ENCODE data around the gene SNCB.
"Not testable (repeated sequence)": the region's sequence is repeated elsewhere in the genome, so short reads cannot be mapped to it uniquely, and the experiment has no call there.

Gene SNCB

DNA sequence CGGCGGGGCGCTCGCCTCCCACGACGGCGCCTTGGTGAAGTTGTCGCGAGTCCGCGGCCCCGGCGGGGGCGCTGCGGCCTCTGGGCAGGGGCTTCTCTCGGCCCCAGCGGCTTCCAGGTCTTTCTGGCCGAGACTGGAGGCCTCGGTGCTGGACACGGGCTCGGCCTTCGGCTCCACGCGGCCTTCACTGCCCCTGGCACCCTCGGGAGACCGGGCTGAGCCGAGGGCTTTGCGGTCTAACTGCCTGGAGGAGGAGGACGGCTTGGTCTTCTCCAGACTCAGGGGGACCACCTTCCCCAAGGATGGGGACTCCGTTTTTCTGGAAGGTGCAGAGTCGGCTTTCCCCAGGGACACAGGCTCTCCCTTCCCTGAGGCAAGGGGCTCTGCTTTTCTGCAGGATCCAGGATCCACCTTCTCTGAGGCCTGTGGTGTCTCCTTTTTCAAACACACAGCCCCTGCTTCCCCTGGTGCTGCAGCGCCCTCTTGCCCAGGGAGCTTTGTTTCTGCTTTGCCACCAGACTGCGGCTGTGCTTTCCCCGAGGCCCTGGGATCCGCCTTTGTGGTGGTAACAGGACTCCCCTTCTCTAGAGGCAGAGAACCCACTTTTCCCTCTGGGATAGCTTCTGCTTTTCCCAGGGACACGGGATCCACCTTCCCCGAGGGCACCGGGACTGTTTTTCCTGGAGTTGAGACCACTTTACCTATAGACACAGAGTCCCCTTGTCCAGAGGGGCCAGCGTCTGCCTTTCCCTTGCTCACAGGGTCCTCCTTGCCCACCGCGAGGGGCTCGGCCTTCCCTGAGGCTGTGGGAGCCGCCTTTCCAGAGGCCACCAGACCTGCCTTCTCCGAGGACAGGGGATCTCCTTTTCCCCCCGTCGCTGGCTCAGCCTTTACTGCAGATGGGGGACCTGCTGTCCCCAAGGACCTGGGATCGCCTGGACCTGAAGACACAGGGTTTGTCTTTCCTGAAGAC is 32.6 kb downstream of the SNCB start:
- DNase-seq (ENCODE audit: low read depth), result no peak

- DNase-seq (ENCODE audit: low read depth), result peak; percentile 19
Measured at GRCh38 chr5:176596689-176597416, 33.5 kb downstream of the SNCB start.

DNA sequence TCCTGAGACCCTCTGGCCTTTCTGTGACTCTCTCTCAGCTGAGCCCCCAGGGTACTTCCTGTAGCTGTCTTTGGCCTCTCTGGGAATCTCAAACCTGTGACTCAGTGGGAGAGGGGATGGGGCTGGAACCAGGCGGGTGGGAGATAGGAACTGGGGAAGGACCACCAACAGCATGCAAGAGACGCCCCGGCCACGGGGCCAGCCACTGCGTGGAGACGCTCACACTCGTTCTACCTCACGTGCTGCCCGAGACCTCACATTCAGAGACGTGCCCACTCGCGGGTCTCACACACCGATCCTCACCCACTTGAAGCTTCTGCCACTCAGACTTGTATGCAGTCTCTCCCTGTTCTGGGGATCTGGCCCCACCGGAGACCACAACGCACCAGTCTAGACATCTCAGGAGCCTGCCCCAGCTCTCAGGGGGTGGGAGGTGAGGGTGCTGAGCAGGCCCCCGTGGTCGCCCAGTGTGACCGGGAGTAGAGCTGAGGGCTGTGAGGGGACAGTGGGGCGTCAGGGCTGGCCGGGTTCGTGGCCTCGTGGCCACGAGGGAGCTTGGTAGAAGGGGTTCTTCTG is 34.2 kb downstream of the SNCB start:
- DNase-seq (ENCODE audit: low read depth), result no peak

DNA sequence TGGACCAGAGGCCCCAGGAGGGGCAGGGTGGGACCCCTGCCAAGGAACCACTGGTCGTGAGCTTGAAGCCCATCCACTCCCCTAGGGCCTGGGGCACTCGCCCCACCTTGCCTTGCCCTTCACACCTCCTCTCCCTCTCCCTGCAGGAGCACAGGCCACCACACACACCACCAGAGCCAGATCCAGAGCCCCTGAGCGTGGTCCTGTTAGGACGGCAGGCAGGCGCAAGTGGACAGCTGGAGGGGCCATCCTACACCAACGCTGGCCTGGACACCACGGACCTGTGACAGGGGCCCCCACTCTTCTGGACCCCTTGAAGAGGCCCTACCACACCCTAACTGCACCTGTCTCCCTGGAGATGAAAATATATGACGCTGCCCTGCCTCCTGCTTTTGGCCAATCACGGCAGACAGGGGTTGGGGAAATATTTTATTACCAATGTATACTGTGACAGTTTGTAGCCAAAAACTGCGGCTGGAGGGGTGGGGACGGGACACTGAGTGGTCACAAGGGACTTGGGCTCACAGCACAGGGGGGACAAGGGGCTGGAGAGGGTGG is 34.9 kb downstream of the SNCB start:
- no peak for DNase-seq (ENCODE audit: low read depth)

GRCh38 chr5:176594554-176594953 is 35.8 kb downstream of the SNCB start:
- DNase-seq (ENCODE audit: low read depth), result no peak

GRCh38 chr5:176593273-176593869 is 37.0 kb downstream of the SNCB start:
- no peak for DNase-seq (ENCODE audit: low read depth)

GRCh38 chr5:176592573-176592972 is 37.8 kb downstream of the SNCB start:
- DNase-seq (ENCODE audit: low read depth), result no peak

GRCh38 chr5:176591667-176592066 is 38.7 kb downstream of the SNCB start:
- DNase-seq (ENCODE audit: low read depth), result not testable (repeated sequence)

DNA sequence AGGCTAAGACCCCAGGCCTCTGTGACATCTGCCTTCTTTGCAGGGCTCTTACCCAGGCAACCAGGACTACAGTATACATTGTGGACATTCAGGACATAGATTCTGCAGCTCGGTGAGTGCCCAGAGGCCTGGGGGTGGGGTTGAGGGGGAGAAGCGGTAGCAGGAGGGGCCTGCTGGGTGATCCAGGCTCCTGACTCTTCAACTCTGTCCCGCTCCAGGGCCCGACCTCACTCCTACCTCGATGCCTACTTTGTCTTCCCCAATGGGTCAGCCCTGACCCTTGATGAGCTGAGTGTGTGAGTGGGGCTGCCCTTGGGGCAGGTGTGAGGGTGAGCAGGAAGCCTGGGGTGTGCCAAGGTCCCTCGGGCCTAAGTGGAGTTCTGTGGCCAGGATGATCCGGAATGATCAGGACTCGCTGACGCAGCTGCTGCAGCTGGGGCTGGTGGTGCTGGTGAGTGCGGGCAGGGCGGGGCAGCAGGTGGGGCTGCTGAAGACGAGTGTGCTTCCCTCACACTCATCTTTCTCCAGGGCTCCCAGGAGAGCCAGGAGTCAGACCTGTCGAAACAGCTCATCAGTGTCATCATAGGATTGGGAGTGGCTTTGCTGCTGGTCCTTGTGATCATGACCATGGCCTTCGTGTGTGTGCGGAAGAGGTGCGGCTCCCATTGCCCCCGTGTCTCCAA is 40.2 kb downstream of the SNCB start:
- DNase-seq (ENCODE audit: low read depth), result no peak

DNA sequence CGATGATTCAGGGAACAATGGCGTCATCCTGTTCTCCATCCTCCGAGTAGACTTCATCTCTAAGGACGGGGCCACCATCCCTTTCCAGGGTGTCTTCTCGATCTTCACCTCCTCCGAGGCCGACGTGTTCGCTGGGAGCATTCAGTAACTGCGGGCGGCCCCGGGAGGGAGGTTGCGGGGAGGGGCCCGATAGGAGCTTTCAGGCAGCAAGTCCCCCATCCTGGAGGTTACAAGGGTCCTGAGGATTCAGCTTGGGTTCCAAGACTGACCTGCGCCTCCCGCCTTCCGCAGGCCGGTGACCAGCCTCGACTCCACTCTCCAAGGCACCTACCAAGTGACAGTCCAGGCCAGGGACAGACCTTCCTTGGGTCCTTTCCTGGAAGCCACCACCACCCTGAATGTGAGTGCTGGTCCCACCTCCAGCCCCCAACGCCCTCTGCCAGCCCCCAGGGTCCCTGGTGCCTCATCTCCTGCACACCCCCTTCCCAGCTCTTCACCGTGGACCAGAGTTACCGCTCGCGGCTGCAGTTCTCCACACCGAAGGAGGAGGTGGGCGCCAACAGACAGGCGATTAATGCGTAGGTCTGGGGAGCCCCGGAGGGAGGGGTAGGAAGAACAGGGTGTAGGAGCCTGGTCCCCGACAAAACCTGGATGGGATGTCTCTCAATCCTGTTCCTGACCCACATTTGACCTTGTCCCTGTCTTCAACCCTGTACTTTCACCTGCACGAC is 41.1 kb downstream of the SNCB start:
- no peak for DNase-seq (ENCODE audit: low read depth)

DNA sequence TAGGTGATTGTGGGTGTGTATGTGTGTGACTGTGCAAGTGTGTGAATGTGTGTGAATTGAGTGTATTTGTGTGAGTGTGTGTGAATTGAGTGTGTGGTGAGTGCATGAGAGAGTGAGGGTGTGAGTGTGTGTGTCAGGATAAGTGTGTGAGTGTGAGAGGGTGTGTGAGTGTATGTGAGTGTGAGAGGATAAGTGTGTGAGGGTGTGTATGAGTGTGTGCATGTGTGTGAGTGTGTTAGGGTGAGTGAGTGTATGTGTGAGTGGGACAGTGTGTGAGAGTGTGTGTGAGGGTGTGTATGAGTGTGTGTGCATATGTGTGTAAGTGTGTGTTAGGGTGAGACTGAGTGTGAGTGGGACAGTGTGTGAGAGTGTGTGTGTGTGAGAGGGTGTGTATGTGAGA is 42.0 kb downstream of the SNCB start:
- DNase-seq (ENCODE audit: low read depth), result no peak

DNA sequence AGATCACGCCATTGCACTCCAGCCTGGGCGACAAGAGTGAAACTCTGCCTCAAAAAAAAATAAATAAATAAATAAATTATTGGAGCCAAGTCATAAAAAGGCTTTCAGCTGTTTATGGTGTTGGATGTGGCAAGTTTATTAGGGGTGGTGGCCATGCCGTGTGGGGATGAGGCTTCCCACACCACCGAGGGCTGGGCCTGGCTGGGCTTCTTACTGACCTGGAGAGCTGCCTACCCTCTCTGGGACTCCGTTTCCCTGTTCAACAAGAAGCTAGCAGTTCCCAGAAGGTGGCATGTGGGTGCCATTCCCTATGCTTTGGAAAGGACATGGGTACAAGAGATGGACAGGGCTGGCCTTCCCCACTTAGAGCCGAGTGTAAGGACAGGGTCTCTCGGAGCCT is 42.9 kb downstream of the SNCB start:
- DNase-seq (ENCODE audit: low read depth), result no peak

DNA sequence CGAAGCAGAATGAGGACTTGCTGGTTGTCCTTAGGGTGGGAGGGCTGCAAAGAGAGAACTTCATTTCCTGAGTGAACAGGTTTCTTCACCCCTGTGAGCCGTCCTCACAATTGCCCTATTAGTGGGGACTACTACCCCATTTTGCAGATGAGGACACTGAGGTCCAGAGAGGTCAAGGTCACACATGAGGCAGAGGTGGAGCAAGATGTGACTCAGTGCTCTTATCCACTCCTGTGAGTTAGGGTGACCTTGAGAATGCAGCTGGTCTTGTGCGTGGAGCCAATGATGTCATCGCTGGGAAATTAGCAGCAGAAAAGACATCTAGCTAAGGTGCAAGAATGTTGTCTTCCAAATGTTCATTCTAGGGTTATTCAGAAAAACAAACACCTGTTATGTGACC is 47.3 kb downstream of the SNCB start:
- DNase-seq (ENCODE audit: low read depth), result peak; percentile 54

DNA sequence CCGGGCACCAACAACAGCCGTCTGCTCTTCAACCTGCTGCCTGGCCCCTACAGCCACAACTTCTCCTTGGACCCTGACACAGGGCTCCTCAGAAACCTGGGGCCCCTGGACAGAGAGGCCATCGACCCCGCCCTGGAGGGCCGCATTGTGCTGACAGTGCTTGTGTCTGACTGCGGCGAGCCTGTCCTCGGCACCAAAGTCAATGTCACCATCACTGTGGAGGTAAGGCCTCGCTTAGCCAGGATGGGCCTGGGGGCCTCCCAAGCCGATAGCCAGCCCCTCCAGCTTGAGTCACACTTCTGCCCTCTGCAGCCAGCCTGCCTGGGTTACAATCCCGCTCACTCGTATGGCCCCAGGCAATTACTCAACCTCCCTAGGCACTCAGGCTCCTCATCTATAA is 49.0 kb downstream of the SNCB start:
- DNase-seq (ENCODE audit: low read depth), result no peak

DNA sequence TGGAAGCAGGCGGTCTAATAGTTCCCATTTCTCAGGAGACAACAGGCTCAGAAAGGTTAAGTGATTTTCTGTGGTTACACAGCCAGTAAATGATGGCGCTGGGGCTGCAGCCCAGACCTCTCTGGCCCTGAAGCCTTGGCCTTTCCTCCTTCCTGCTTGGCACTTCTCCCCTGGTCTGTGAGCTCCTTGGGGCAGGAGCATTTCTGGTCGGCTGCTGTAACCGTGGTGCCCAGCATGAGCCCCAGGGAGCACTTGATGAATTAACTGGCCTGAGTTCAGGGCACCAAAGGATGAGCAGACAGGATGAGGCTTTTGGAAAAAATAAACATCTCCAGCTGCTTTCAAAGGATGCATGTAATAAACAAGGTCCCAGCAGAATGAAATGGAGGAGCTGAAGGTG is 51.0 kb downstream of the SNCB start:
- DNase-seq (ENCODE audit: low read depth), result no peak

DNA sequence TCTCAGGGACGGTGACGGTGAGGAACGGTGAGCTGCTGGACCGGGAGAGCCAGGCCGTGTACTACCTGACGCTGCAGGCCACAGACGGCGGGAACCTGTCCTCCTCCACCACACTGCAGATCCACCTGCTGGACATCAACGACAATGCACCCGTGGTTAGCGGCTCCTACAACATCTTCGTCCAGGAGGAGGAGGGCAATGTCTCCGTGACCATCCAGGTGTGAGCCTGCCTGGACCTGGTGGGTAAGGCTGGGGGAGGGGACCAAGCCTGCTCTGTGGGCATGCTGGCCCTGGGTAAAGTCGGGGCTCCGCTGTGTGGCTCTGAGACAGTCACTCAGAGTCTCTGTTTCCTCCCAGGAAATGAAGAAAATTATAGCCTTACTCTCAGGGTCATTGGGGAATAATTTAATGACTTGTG is 51.9 kb downstream of the SNCB start:
- peak; percentile 37 for DNase-seq (ENCODE audit: low read depth)

GRCh38 chr5:176577312-176578176 is 52.8 kb downstream of the SNCB start:
- no peak for DNase-seq (ENCODE audit: low read depth)

DNA sequence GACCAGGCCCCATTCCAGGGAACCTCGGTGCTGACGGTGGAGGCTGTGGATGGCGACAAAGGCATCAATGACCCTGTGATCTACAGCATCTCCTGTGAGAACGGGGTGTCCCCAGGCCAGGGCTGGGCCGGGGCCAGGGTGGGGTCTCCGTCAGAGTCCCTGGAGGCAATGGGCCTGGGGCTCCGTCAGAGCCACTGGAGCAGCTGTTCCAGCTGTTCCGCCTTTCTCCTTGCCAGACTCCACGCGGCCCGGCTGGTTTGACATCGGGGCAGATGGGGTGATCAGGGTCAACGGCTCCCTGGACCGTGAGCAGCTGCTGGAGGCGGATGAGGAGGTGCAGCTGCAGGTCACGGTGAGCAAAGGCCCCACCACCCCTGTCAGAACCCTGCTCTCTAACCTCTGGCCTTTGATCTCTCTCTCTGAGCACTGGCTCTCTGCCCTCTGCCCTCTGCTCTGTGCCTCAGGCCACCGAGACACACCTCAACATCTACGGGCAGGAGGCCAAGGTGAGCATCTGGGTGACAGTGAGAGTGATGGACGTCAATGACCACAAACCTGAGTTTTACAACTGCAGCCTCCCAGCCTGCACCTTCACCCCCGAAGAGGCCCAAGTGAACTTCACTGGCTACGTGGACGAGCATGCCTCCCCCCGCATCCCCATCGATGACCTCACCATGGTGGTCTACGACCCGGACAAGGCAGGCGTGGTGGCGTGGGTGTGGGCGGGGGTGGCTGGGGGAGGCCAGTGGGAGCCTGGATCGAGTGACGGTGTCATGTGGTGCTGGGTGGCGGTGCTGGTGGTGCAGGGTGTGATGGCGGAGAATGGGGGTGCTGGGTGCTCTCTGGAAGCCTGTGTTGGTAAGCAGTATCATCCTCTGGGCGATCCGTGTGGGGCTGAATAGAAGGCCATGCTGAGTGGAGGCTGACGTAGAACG is 54.6 kb downstream of the SNCB start:
- DNase-seq (ENCODE audit: low read depth), result no peak

DNA sequence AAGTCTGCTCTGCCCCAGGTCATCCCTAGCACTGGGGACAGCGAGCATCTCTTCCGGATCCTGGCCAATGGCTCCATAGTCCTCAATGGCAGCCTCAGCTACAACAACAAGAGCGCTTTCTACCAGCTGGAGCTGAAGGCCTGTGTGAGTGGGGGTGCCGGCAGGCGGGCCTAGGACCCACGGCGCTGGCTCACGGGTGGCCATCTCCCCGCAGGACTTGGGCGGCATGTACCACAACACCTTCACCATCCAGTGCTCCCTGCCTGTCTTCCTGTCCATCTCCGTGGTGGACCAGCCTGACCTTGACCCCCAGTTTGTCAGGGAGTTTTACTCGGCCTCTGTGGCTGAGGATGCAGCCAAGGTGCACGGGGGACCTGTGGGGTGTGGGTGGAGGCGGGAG is 55.3 kb downstream of the SNCB start:
- DNase-seq (ENCODE audit: low read depth), result no peak

All from amniotic epithelial cell (primary cell).